Colonic mucosa (tissue), 4 donors: Measurements from ENCODE around the gene HDAC9. TPM values are rescaled to one million over a fixed set of nuclear protein-coding genes. Genes with fewer than 3 reads are reported as not detected.

Source experiments
- DNase-seq: peaks from one replicate; pipeline ENCODE4 v3.0.0-alpha.2; 2020
- H3K27ac ChIP-seq: fragments of 200-600 bp; one replicate; pipeline ENCODE4 v1.8.0; 2021
- H3K27me3 ChIP-seq: fragments of 200-600 bp; one replicate; pipeline ENCODE4 v1.8.0; 2021
- H3K36me3 ChIP-seq: fragments of 200-600 bp; one replicate; pipeline ENCODE4 v1.8.0; 2021
- H3K4me1 ChIP-seq: fragments of 200-600 bp; one replicate; pipeline ENCODE4 v1.8.0; 2021; ENCODE audit warnings: mild to moderate bottlenecking
- H3K4me3 ChIP-seq: fragments of 200-600 bp; one replicate; pipeline ENCODE4 v1.8.0; 2021
- H3K9ac ChIP-seq, 2 donors: one replicate each; pipeline ENCODE4 v1.7.0; 2013; ENCODE audit warnings: control low read depth in 2 of 2, low read depth in 2 of 2, low read length in 2 of 2
- H3K9me3 ChIP-seq: fragments of 200-600 bp; one replicate; pipeline ENCODE4 v1.8.0; 2021
- intact Hi-C: fragments of 100-400 bp; cut with DNase I; formaldehyde crosslinking; loops from one replicate; pipeline ENCODE4 v1.14.1; 2022
- total RNA-seq, 2 donors: library from RNA; stranded (reverse); fragmentation: NEBNext Ultra II Directional in 1 of 2; extraction: Animal tissue kit (Norgen Biotek cat#: 25700) in 1 of 2; gene quantifications; one replicate each; pipeline ENCODE4 v1.2.1, GENCODE V29; 2021
- TF ChIP-seq, protein P1 (sequence below): fragments of 200-600 bp; IDR thresholded peaks from one replicate; pipeline ENCODE4 v1.8.0; 2022; ENCODE audit warnings: antibody characterized with exemption, mild to moderate bottlenecking
- donor health status: healthy.
- donor health status: DM: no; HTN: no; CAD: no.
- donor health status: DM: no; HTN: no; CAD: no.

HDAC9 gene
- total RNA-seq, 2 donors from 2014 or later: 2.6 to 8.7 TPM

DNA sequence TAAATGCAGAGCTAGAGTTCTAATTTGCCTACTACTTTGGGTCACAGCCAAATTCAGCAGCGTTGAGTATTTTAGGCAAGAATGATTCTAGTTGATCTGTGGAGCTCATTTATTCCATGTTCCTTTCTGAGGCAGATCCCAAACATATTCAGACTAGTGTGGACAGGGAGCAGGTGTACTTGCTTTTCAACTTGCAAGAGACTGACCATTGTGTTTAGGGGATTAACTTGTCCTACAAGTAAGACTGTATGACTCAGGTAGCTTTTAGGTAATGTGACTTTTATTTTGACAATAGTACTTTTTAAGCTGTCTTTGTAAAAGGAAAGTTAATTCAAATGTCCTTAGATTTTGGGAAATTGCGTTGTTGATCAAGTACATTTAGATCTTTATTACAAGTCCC, 336.4 kb downstream of the HDAC9 start:
- H3K9me3 ChIP-seq: no peaks in the 10 kb centered on the region
- intact Hi-C loops: no loop called here
- no peak overlapping the region for H3K4me3 ChIP-seq
- H3K27me3 ChIP-seq: no peaks in the 10 kb centered on the region
- no peak overlapping the region for H3K9ac ChIP-seq
- H3K27ac ChIP-seq: no peak overlapping the region
- DNase-seq: no peak
- TF ChIP-seq, protein P1, sequence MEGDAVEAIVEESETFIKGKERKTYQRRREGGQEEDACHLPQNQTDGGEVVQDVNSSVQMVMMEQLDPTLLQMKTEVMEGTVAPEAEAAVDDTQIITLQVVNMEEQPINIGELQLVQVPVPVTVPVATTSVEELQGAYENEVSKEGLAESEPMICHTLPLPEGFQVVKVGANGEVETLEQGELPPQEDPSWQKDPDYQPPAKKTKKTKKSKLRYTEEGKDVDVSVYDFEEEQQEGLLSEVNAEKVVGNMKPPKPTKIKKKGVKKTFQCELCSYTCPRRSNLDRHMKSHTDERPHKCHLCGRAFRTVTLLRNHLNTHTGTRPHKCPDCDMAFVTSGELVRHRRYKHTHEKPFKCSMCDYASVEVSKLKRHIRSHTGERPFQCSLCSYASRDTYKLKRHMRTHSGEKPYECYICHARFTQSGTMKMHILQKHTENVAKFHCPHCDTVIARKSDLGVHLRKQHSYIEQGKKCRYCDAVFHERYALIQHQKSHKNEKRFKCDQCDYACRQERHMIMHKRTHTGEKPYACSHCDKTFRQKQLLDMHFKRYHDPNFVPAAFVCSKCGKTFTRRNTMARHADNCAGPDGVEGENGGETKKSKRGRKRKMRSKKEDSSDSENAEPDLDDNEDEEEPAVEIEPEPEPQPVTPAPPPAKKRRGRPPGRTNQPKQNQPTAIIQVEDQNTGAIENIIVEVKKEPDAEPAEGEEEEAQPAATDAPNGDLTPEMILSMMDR: no peak
- H3K4me1 ChIP-seq: peaks cover 3% of the 10 kb centered on the region
- H3K36me3 ChIP-seq: no peaks in the 10 kb centered on the region

- intact Hi-C loops: no loop called here
- DNase-seq: no peak
- TF ChIP-seq, protein P1: no peak
- H3K4me1 ChIP-seq: no peaks in the 10 kb centered on the region
- H3K27me3 ChIP-seq: no peaks in the 10 kb centered on the region
- no peak overlapping the region for H3K27ac ChIP-seq
- H3K4me3 ChIP-seq: no peak overlapping the region
- H3K36me3 ChIP-seq: no peaks in the 10 kb centered on the region
- H3K9me3 ChIP-seq: no peaks in the 10 kb centered on the region
- no peak overlapping the region for H3K9ac ChIP-seq
Measured at GRCh38 chr7:18834577-18834976, 339.0 kb downstream of the HDAC9 start.

DNA sequence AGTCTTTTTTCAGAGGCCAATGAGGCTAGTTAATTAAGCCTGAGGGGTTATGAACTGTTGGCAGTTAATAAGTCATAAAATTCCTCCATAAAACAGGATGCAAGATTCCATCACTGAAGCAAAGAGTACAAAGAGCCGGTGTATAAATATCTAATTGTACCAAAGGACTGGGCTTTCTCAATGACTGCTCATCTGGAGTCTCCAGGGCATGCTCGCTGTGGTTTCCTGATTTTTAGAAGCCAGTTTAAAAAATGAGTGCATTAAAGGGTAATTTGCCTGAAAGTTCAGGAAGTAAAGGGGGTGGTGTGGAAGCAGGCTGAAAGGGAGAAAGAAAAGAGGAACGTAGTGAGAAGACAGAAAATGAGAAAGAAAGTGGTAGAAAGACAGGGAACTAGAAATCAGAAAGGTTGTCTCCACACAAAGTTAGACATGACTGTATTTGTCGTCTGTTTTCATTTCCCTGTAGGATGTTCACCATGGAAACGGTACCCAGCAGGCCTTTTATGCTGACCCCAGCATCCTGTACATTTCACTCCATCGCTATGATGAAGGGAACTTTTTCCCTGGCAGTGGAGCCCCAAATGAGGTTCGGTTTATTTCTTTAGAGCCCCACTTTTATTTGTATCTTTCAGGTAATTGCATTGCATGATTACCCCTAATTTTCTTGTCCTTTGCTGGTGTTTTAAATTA, 339.6 kb downstream of the HDAC9 start:
- Histone ChIP-seq H3K27me3 (no peaks in the 10 kb centered on the region), H3K9me3 (no peaks in the 10 kb centered on the region), H3K4me3 (no peak overlapping the region), H3K4me1 (no peaks in the 10 kb centered on the region), H3K9ac (no peak overlapping the region), H3K27ac (no peak overlapping the region), H3K36me3 (no peaks in the 10 kb centered on the region)
- intact Hi-C loops: no loop called here
- TF ChIP-seq, protein P1: no peak
- no peak for DNase-seq

DNA sequence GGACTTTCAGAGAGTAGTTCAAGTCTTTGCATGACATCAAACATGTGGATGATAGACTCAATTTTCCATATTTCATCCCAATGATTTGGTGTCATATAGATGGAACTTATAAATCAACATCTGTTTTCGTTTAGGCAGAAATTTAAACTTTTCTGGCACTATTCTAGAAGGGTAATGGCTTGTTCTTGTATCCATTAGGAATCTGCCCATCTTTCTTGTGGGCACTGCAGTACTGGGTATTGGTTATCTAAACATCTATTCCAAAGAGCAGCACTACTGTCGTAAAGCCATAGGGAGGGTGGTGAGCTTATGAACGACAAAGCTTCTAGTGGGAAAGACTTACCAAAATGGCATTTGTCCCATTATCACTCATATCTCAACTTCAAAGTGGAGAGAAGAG, 348.4 kb downstream of the HDAC9 start:
- intact Hi-C loops: no loop called here
- no peak overlapping the region for H3K9ac ChIP-seq

DNA sequence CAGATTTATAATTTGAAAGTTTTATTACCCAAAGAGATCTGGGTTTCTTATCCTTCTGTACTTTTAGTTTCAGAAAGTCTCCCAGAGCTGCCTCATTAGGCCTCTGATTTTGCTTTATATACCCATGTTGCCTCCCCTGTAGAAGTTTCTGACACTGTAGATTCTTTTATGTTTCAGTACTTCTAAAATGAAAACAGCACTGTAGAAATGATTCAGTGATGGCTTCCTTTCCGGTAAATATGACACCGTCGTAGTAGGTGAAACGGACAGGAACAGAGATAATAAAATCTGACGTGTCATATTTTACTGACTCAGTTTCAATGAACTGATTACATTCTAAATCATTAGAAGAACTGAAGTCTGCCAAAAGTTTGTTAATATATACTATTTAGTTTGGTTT, 349.2 kb downstream of the HDAC9 start:
- Histone ChIP-seq H3K4me3 (no peak overlapping the region), H3K9me3 (no peaks in the 10 kb centered on the region), H3K27ac (no peak overlapping the region), H3K9ac (no peak overlapping the region), H3K4me1 (no peaks in the 10 kb centered on the region), H3K36me3 (no peaks in the 10 kb centered on the region), H3K27me3 (no peaks in the 10 kb centered on the region)
- DNase-seq: no peak
- intact Hi-C loops: no loop called here
- TF ChIP-seq, protein P1: no peak

More for the DNA sequence above, 348.4 kb downstream of the HDAC9 start:
- H3K9me3 ChIP-seq: no peaks in the 10 kb centered on the region
- no peaks in the 10 kb centered on the region for H3K27me3 ChIP-seq
- no peaks in the 10 kb centered on the region for H3K4me1 ChIP-seq
- H3K4me3 ChIP-seq: no peak overlapping the region
- TF ChIP-seq, protein P1: no peak
- no peaks in the 10 kb centered on the region for H3K36me3 ChIP-seq
- no peak overlapping the region for H3K27ac ChIP-seq
- no peak for DNase-seq
